NCI-H345 treated with DMSO at 0.1 percent for 48 hours (cell line): Measurements from ENCODE around the gene SUPV3L1.
"Not testable (repeated sequence)": the region's sequence is repeated elsewhere in the genome, so short reads cannot be mapped to it uniquely, and the experiment has no call there.

Experiments used
- DNase-seq: peaks from one replicate; lab custom pipeline; 2025; ENCODE audit not compliant: unreplicated experiment; lab: John Stamatoyannopoulos, UW

Gene SUPV3L1

GRCh38 chr10:69179743-69180524 lies at the start of gene SUPV3L1:
SUPV3L1 (plus strand) TSS chr10:69180234; CDS start chr10:69180292, 58 bp downstream.
- peak; percentile 89 for DNase-seq

DNA sequence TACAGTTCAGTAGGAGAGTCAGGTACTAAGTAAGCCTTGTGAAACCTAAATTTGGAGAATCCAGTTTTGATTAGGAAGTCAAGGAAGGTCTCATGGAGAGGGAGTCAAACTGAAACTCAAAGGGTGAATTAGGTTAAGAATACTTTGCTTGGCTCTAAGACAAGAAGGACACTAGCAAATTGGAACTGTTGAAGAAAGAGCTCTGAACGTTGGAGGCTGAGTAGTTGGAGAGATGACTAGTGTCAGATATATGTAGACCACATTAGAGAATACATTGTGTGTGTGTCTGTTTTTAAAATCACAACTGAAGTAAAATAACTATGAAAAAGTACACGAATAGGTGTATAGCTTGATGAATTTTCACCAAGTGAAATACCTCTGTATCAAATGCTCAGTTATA lies 49.8 kb upstream of the SUPV3L1 start:
- no peak for DNase-seq

- DNase-seq: no peak
These were observed 40.1 kb upstream of the SUPV3L1 start for GRCh38 chr10:69139961-69140360.

- no peak for DNase-seq
These were observed 38.7 kb upstream of the SUPV3L1 start for GRCh38 chr10:69141304-69141703.

DNA sequence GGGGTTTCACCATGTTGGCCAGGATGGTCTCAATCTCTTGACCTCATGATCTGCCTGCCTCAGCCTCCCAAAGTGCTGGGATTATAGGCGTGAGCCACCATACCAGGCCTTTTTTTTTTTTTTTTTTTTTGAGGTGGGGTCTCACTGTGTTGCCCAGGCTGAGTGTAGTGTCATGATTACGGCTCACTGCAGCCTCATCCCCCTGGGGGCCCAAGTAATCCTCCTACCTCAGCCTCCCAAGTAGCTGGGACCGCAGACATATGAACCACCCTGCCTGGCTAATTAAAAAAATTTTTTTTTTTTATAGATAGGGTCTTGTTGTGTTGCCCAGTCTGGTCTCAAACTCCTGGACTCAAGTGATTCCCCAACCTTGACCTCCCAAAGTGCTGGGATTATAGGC lies 38.0 kb upstream of the SUPV3L1 start:
- not testable (repeated sequence) for DNase-seq

DNA sequence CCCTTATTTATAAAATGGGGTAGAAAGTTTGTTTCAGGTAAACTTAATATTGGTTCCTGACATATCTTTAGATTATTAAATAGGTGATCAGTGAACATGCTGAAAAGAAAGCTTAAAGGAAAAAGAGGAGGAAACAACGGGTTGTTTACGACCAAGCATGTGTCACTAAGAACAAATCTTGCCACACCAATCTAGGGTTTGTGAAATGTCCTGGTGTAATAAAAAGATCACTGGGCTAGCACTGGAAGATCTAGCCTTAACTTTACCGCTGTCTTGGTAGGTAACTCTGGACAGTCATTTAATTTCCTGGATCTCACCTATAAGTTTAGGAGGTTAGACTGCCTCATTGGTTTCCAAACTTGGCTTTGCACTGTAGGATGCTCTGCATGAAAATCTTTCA lies 37.1 kb upstream of the SUPV3L1 start:
- DNase-seq: no peak

DNA sequence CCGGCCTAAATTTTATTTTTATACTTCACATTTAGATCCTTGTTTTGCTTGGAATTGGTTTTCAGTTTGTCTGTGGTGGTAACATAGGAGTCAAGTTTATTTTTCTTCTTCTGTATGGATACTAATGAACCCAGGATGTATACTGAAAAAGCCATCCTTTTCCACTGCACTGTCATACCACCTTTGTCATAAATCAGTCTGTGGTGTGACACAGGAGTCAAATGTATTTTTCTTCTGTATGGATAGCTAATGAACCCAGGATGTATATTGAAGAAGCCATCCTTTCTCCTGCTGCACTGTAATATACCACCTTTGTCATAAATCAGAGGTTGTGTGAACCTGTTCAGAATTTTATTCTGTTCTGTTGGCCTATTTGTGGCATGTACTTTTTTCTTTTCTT lies 34.7 kb upstream of the SUPV3L1 start:
- DNase-seq: no peak

GRCh38 chr10:69145864-69146263 lies 34.2 kb upstream of the SUPV3L1 start:
- DNase-seq: no peak

- DNase-seq: no peak
These were observed 33.3 kb upstream of the SUPV3L1 start for GRCh38 chr10:69146759-69147158.

- no peak for DNase-seq
These were observed 28.1 kb upstream of the SUPV3L1 start for GRCh38 chr10:69151984-69152383.

- no peak for DNase-seq
These were observed 26.8 kb upstream of the SUPV3L1 start for GRCh38 chr10:69153227-69153626.

- DNase-seq: no peak
These were observed 19.2 kb upstream of the SUPV3L1 start for GRCh38 chr10:69160809-69161241.

GRCh38 chr10:69168493-69168892 lies 11.5 kb upstream of the SUPV3L1 start:
- DNase-seq: no peak

DNA sequence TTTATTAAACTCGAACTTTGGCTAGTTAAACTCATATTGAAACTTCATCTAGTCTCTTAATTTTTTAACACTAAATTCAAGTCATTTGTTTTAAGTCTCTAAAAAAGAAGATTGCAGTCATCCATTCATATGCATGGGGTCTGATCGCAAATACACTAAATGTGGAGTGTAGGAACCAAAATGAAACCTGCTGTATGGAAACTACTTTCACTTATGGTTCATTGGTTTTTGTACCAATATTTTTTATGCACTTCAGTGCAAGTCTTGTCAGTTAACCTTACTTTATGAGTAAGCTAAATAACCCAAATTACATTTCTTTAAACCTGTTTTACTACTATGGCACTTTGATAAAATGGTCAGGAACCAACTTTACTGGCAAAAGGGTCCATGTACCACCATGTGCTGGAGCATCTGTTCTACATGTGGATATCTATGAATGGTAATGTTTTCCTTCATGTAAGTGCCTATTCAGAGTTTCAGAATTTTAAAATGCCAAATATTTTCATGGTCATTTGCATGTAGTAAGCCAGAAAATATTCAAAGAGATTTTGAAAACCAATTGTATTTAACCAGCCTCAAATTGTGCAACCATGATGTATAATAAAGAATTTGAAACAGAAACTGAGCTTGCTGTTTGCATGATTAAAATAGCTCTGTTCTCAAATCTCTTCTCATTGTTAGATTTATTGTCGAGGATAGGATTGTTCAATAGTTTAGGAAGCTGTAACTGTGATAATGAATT lies 7.6 kb upstream of the SUPV3L1 start:
- no peak for DNase-seq

GRCh38 chr10:69175326-69175725 lies 4.7 kb upstream of the SUPV3L1 start:
- DNase-seq: not testable (repeated sequence)

GRCh38 chr10:69176823-69177222 lies 3.2 kb upstream of the SUPV3L1 start:
- DNase-seq: no peak

- no peak for DNase-seq
These were observed 818 bp upstream of the SUPV3L1 start for GRCh38 chr10:69179089-69179742.

- no peak for DNase-seq
These were observed 631 bp downstream of the SUPV3L1 start for GRCh38 chr10:69180525-69181204.

- no peak for DNase-seq
These were observed 1.4 kb downstream of the SUPV3L1 start for GRCh38 chr10:69181433-69181832.

DNA sequence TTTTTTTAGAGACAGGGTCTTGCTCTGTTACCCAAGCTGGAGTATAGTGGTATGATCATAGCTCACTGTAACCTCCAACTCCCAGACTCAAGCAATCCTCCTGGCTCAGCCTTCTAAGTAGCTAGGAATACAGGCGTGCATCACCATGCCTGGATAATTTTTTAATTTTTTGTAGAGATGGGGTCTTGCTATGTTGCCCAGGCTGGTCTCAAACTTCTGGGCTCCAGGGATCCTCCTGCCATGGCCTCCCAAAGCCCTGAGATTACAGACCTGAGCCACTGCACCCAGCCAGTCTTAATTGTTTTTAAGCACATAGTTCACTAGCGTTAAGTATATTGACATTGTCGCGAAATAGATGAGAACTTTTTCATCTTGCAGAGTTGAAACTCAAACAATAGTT lies 2.0 kb downstream of the SUPV3L1 start:
- DNase-seq: no peak

GRCh38 chr10:69186524-69186923 lies 6.5 kb downstream of the SUPV3L1 start:
- no peak for DNase-seq
